AG09309 (cell line): Measurements from ENCODE around the gene IL34.
"Not testable (repeated sequence)": the region's sequence is repeated elsewhere in the genome, so short reads cannot be mapped to it uniquely, and the experiment has no call there.

ENCODE experiments used
- DNase-seq: peaks from one replicate; pipeline ENCODE4 v3.0.0-alpha.2; 2010; ENCODE audit warnings: low read depth
- H3K4me3 ChIP-seq: 2 replicates; pipeline ENCODE4 v1.5.1; 2011; ENCODE audit warnings: mild to moderate bottlenecking, low read depth, low read length, moderate library complexity; ENCODE audit not compliant: control insufficient read depth
- CTCF ChIP-seq: IDR thresholded peaks from 2 replicates; pipeline ENCODE4 v1.5.1; 2011; ENCODE audit warnings: mild to moderate bottlenecking, low read depth, low read length, inconsistent platforms; ENCODE audit not compliant: insufficient read depth, control insufficient read depth; ENCODE audit errors: missing control alignments

Gene IL34

GRCh38 chr16:70670175-70670574, 23.8 kb downstream of the IL34 start:
- TF ChIP-seq CTCF: no peak
- H3K4me3 ChIP-seq: no peak overlapping the region
- DNase-seq: no peak

- DNase-seq, H3K4me3 ChIP-seq: not testable (repeated sequence)
Measured at GRCh38 chr16:70670938-70671337, 24.6 kb downstream of the IL34 start.

GRCh38 chr16:70674221-70675014, 28.1 kb downstream of the IL34 start:
- TF ChIP-seq CTCF: no peak
- H3K4me3 ChIP-seq: no peak overlapping the region
- no peak for DNase-seq

GRCh38 chr16:70675851-70676513, 29.6 kb downstream of the IL34 start:
- TF ChIP-seq CTCF: no peak
- DNase-seq: no peak
- H3K4me3 ChIP-seq: no peak overlapping the region

- H3K4me3 ChIP-seq: no peak overlapping the region
- no peak for TF ChIP-seq CTCF
- no peak for DNase-seq
Measured at GRCh38 chr16:70676675-70677498, 30.5 kb downstream of the IL34 start.

GRCh38 chr16:70677499-70678120, 31.3 kb downstream of the IL34 start:
- TF ChIP-seq CTCF: no peak
- DNase-seq: no peak

More at GRCh38 chr16:70677499-70678120, 31.3 kb downstream of the IL34 start:
- no peak overlapping the region for H3K4me3 ChIP-seq
